AG04449 (cell line): ENCODE results near the gene GPHN.
"Not testable (repeated sequence)": the region's sequence is repeated elsewhere in the genome, so short reads cannot be mapped to it uniquely, and the experiment has no call there.

Experiments
- CTCF ChIA-PET: fragments of 350-600 bp; formaldehyde crosslinking; extraction: SDS; loops from one replicate; lab custom pipeline; 2021; ENCODE audit warnings: antibody characterized with exemption; lab: Yijun Ruan, JAX
- POLR2A ChIA-PET: fragments of 400-600, 350-600 bp; formaldehyde crosslinking; extraction: SDS; loops from one replicate; lab custom pipeline; 2020; ENCODE audit warnings: antibody characterized with exemption, inconsistent platforms; lab: Yijun Ruan, JAX
- DNase-seq: peaks from one replicate; pipeline ENCODE4 v3.0.0-alpha.2; 2010; ENCODE audit warnings: low read depth, low spot score
- H3K4me3 ChIP-seq: 2 replicates; pipeline ENCODE4 v1.5.1; 2011; ENCODE audit warnings: low read depth, mild to moderate bottlenecking, control low read depth, low read length
- CTCF ChIP-seq: IDR thresholded peaks from one replicate; pipeline ENCODE4 v1.5.1; 2011; ENCODE audit warnings: mild to moderate bottlenecking, moderate library complexity, low read length, control low read depth, inconsistent platforms; ENCODE audit not compliant: insufficient read depth; ENCODE audit errors: missing control alignments

GPHN gene

GRCh38 chr14:66530526-66530925 lies 22.6 kb downstream of the GPHN start:
- no peak for TF ChIP-seq CTCF
- ChIA-PET CTCF (interaction anchor here (0.9 kb wide), 1 partner anchor 13 kb away, joined by 3 read pairs; no protein-coding TSS in a partner anchor), POLR2A (no interaction called here)

GRCh38 chr14:66539034-66539433 lies 31.1 kb downstream of the GPHN start:
- CTCF ChIA-PET: no interaction called here
- no peak for DNase-seq
- POLR2A ChIA-PET: no interaction called here
- TF ChIP-seq CTCF: no peak
- H3K4me3 ChIP-seq: no peak overlapping the region

More at GRCh38 chr14:66530526-66530925, 22.6 kb downstream of the GPHN start:
- H3K4me3 ChIP-seq: no peak overlapping the region
- DNase-seq: no peak

- ChIA-PET POLR2A (no interaction called here), CTCF (no interaction called here)
- no peak overlapping the region for H3K4me3 ChIP-seq
- no peak for DNase-seq
- no peak for TF ChIP-seq CTCF
Observed at GRCh38 chr14:66540038-66540437, 32.1 kb downstream of the GPHN start.

GRCh38 chr14:66541627-66542026 lies 33.7 kb downstream of the GPHN start:
- no peak for DNase-seq
- CTCF ChIA-PET: no interaction called here
- POLR2A ChIA-PET: no interaction called here
- H3K4me3 ChIP-seq: no peak overlapping the region
- no peak for TF ChIP-seq CTCF

- POLR2A ChIA-PET: no interaction called here
- DNase-seq: no peak
- CTCF ChIA-PET: no interaction called here
- TF ChIP-seq CTCF: no peak
- no peak overlapping the region for H3K4me3 ChIP-seq
Observed at GRCh38 chr14:66543996-66544395, 36.0 kb downstream of the GPHN start.

- DNase-seq, CTCF ChIA-PET, H3K4me3 ChIP-seq, POLR2A ChIA-PET: not testable (repeated sequence)
Observed at GRCh38 chr14:66545191-66545590, 37.2 kb downstream of the GPHN start.

GRCh38 chr14:66545751-66546150 lies 37.8 kb downstream of the GPHN start:
- POLR2A ChIA-PET, CTCF ChIA-PET: not testable (repeated sequence)

GRCh38 chr14:66563731-66564130 lies 55.8 kb downstream of the GPHN start:
- ChIA-PET CTCF (no interaction called here), POLR2A (no interaction called here)
- no peak for DNase-seq
- no peak for TF ChIP-seq CTCF
- H3K4me3 ChIP-seq: no peak overlapping the region

More at GRCh38 chr14:66545751-66546150, 37.8 kb downstream of the GPHN start:
- DNase-seq, H3K4me3 ChIP-seq: not testable (repeated sequence)
